ENCODE results near the gene PTGR3. TPM values are rescaled to one million over a fixed set of nuclear protein-coding genes. Genes with fewer than 3 reads are reported as not detected.

Gene PTGR3
- total and polyA plus RNA-seq, 4 donors = 6.8 to 18.7 (median 11.4) TPM

DNA sequence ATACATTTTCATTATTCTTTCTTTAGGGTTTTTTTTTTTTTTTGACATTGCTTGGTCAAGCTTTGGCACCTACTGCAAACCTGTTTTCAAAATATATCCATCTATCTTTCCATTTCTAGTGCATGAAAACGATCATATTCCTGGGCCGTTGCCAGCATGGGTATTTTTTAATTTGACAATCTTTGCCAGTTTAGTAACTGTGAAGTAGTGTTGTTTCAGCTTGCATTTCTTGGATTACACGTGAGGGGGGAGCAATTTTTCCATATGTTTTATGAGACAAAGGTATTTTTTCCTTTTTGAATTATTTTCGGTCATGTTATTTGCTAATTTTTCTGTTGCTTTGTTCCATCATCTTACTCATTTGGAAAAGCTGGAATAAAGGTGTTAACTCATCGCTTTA lies 42.5 kb upstream of the PTGR3 start (continued):
- no peak for TF ChIP-seq REST (IDR thresholded peaks at IDR 0.05)
- TF ChIP-seq EGR1 (IDR thresholded peaks at IDR 0.05; ENCODE audit: low read depth in 2 of 2) = no peak

DNA sequence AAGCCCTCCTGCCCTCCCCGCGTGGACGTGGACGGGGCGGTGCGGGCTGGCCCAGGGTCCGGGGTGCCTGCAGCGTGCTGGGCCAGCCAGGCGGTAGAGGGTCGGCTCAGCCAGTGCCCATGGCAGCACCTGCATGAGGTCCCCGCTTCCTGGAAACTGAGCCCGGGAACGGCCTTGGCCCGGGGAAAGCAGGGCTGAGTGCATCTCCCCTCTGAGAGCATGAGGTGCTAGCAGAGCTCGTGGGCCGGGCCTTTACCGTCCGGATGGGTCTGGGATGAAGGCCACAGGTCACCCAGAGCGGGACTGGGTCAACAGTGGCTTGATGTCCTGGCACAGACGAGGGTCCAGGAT lies 41.5 kb upstream of the PTGR3 start:
- WGBS = 75% methylated on average over 20 of the region's 20 CpGs

More for the DNA sequence above, 41.5 kb upstream of the PTGR3 start:
- Histone ChIP-seq H3K9me3 (ENCODE audit: control insufficient read depth in 4 of 4, low read length in 3 of 4) (no peaks in the 10 kb centered on the region), H3K4me3 (ENCODE audit: low read depth in 1 of 3, low read length in 3 of 3) (no peak overlapping the region), H3K4me1 (ENCODE audit: control insufficient read depth in 4 of 4, insufficient read depth in 4 of 4, low read length in 3 of 4) (peaks cover 7 to 63% (median 35%) of the 10 kb centered on the region in 4 donors), H3K9ac (ENCODE audit: low read depth in 1 of 2, low read length in 2 of 2) (no peak overlapping the region), H3K27me3 (ENCODE audit: control insufficient read depth in 4 of 4, insufficient read depth in 4 of 4, low read length in 3 of 4) (no peaks in the 10 kb centered on the region), H3K27ac (ENCODE audit: low read depth in 1 of 2, low read length in 2 of 2) (peak overlapping the region; percentile 46 to 47), H3K36me3 (ENCODE audit: control insufficient read depth in 4 of 4, insufficient read depth in 3 of 4, low read depth in 1 of 4, low read length in 3 of 4) (no peaks in the 10 kb centered on the region)
- no peak for DNase-seq (ENCODE audit: low spot score)
- TF ChIP-seq HNF4G (IDR thresholded peaks at IDR 0.05) = no peak
- no peak for TF ChIP-seq EGR1 (IDR thresholded peaks at IDR 0.05; ENCODE audit: low read depth in 2 of 2)
- TF ChIP-seq, protein P1, sequence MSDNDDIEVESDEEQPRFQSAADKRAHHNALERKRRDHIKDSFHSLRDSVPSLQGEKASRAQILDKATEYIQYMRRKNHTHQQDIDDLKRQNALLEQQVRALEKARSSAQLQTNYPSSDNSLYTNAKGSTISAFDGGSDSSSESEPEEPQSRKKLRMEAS (IDR thresholded peaks at IDR 0.05) = no peak
- TF ChIP-seq, protein P2, sequence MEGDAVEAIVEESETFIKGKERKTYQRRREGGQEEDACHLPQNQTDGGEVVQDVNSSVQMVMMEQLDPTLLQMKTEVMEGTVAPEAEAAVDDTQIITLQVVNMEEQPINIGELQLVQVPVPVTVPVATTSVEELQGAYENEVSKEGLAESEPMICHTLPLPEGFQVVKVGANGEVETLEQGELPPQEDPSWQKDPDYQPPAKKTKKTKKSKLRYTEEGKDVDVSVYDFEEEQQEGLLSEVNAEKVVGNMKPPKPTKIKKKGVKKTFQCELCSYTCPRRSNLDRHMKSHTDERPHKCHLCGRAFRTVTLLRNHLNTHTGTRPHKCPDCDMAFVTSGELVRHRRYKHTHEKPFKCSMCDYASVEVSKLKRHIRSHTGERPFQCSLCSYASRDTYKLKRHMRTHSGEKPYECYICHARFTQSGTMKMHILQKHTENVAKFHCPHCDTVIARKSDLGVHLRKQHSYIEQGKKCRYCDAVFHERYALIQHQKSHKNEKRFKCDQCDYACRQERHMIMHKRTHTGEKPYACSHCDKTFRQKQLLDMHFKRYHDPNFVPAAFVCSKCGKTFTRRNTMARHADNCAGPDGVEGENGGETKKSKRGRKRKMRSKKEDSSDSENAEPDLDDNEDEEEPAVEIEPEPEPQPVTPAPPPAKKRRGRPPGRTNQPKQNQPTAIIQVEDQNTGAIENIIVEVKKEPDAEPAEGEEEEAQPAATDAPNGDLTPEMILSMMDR (IDR thresholded peaks at IDR 0.05; ENCODE audit: low read depth, low read length, missing input control) = no peak
- no peak for TF ChIP-seq GABPA (IDR thresholded peaks at IDR 0.05 in 1 of 2, conservative IDR thresholded peaks at IDR 0.05 in 1 of 2)
- no peak for TF ChIP-seq REST (IDR thresholded peaks at IDR 0.05)
